ENCODE measurements around the gene CTNNA2.
A peak's percentile ranks its signal among the peaks of the same experiment; 100 is the strongest.
"Not testable (repeated sequence)": the region's sequence is repeated elsewhere in the genome, so short reads cannot be mapped to it uniquely, and the experiment has no call there.

Gene CTNNA2

DNA sequence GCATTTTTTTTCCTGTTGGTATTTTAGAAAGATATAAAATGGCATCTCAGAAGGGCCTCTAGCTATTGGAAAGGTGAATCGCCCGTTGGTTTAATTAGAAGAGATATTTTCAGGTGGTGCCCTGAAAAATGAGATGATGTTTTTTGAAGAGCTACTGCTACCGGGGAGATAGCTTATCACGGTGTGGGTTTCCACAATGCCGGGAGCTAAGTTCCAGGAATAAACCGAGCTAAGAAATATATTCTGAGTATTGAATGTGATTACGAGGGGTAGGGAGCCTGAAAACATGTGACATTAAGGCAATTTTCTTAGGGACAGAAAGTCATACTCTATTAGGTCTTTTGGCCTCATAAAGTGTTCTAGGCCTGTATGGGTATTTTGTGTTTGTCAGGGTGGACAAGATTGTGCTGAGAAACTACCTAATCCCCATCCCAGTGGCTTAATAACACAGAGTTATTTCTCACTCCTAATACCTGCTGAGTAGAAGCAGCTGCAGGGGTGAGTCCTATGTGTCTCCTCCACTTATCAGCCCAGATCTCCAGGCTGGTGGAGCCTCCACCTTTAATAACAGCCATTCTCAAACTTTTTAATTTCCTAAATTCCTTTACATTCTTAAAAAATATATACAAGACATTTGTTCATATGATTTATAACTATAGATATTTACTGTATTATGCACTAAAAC is 641.5 kb downstream of the CTNNA2 start:
- no peak for DNase-seq

DNA sequence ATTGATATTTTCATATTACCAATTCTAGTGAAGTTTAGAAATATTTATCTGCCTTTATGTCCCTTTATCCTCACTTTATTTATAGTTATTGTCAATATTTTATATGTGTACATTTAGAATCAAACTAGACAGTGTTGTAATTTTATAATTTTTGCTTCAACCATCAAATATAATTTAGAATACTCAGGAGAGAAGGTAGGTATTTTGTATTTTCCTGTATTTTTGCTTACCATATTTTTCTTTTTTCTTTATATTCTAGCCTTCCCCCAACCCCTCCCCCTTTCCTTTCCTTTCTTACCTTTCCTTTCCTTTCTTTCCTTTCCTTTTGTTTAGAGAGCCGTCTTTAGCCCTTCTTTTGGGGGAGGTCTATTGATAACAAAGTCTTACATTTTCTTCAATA is 651.5 kb downstream of the CTNNA2 start:
- no peak for DNase-seq

DNA sequence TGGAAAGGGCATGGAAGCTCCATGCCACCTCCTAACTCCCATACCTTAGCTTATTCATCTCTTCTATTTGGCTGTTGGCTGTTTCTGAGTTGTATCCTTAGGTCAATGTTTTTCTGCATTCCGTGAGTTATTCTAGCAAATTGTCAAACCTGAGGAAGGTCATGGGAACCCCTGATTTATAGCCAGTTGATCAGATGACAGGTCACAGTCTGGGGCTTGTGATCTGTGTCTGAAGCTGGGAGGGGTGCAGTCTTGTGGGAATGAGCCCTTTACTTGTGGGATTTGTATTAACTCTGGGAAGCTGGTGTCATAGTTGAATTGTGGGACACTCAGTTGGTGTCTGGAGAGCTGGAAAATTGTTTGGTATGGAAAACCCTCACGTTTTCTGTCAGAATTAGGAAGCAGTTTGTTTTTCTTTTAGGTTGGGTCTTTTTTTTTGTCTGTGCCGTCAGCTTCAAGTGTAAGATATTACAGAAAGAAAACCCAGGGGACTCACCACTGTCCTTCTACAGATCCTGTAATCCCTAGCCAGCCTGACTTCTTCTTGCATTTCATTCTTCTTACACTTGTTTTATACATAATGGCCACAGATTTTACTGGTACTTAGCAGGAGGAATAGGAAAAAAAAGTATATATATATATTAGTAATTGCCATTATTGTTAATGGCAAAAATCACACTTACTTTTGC is 653.8 kb downstream of the CTNNA2 start:
- DNase-seq, result no peak

DNA sequence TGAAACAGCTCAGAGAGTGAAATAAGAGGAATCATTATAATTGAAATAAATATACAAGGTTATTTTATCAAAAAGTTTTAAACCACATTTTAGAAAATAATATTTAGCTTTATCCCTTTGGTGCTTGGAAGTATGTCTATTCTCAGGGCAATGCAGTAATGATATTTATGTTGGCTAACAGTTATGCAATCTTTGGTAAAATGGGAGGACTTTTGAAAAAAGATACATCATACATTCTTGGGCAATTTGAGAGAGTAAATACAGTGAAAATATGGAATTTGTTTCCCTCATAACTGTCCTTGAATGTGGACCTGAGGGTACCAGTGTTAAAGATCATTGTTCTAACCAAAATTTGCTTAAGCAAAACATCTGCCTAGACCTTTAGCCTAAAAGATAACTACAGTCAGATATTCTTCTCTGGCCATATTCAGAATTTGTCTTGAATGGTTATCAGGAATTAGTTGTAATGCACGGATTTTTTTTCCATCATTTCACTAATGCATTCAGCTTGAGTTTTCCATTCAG is 654.5 kb downstream of the CTNNA2 start:
- DNase-seq, result no peak

DNA sequence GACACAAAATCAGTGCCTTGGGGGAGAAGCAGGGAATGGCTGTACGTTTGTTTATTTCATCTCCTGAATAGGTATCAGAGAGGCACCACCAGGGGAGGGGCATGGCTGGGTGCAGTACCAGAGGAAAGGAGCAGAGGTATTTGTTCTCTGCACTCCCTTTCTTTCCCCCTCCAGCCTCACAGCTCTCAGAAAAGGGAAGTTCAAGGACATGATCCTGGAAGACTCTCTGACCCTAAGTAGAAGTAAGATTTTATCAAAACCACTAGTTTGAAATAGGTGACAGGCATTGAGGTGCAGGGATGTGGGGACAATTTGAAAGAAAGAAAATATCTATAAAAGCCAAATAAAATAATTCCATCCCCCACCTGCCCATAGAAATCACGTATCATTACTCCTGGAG is 655.2 kb downstream of the CTNNA2 start:
- no peak for DNase-seq

DNA sequence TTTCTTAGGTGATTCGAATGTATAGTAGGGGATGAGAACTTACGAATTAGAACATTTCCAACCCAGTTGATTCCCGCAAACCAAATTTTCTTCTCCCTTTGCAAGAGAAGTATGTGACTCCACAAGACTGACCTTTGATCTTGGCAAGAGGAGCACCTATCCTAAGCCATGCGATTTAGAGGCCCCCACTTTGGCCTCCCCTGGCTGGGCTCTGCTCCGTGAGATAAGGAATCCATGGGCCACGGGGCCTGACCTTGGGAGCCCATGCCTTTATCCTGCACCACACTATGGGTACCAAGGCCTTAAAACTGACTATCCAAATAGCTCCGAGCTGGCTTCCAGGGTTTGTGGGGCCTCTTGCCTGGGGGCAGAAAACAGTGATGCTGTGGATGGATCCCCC is 656.0 kb downstream of the CTNNA2 start:
- no peak for DNase-seq

DNA sequence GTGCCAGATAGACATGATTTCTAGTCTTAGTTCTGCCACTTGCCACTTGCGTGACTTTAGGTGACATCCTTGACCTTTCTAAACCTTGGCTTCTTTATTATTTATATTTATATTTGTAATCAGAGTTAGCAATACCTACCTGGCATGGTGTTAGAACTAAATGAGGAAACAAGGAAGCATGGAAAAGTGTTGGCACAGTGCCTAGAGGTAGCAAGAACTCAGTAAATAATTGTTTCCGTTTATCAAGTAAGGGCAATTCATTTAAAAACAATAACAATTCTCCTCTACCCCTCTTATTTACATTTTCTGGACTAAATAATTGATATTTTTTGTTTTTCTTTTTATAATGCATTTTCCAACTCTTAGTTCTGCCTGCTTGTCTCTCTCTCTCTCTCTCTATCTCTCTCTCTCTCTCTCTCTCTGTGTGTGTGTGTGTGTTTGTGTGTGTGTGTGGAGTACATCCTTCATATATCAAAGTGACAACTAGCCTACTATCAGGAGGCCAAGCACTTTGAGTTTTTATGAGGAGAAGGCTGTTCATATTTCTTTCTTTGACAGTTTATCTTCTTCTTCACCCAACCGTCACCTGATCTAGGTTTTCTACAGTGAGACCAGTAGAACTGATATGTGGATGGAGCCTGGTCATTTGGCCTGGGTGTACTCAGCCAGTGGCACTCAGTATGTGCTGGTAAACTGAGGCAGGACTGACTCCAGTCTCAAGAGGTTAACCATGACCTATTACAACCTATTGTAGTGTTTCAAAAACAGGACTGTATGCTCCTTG is 657.2 kb downstream of the CTNNA2 start:
- DNase-seq, result no peak

DNA sequence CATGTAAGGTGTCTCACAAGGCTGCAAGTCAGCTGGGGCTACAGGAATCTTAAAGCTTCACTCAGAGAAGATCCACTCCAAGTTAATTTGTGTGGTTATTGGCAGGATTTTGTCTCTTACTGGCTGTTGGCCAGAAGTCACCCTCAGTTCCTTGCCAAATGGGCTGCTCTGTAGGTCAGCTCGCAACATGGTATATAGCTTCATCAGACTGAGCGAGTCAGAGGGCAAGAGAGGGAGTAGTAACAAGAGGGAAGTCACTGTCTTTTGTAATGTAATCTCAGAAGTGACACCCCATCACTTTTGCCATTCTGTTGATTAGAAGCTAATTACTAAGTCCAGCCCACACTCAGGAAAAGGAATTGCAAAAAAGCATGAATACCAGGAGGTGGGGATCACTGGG is 672.2 kb downstream of the CTNNA2 start:
- no peak for DNase-seq

DNA sequence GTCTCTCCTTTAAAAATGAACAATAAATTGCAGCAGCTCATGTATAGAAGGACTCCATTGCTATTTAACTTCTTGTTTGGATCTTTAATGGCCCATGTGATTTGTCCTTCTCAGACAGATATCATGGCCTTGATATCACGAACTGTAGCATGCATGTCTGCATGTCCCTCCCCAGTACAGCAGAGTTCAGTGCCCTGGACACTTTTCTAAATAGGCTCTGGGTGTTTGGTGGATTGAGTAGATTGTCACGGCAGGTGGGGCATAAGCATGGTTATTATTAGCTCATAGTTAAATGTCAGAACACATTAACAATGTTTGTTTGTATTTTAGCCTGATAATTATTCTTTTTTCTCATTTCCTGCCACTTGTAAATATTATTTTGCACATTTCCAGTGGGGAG is 673.4 kb downstream of the CTNNA2 start:
- no peak for DNase-seq

DNA sequence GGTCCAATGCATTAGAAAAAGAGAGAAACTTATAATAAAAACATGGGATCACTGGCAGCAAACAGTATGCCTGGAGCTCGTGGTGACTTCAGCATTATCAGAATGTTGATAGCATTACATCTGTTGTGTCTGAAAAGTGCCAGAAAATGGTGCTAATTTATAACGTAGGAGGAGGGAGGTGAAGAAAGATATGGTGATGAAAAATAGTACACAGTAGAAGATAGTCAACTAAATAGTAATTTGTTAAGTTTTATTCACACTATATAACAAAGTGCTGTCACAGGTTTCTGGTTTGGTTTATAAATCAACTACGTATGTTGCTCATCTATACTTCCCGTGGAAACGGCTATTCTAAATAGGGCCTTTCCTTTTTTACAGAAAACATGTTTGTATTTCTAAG is 674.3 kb downstream of the CTNNA2 start:
- no peak for DNase-seq

DNA sequence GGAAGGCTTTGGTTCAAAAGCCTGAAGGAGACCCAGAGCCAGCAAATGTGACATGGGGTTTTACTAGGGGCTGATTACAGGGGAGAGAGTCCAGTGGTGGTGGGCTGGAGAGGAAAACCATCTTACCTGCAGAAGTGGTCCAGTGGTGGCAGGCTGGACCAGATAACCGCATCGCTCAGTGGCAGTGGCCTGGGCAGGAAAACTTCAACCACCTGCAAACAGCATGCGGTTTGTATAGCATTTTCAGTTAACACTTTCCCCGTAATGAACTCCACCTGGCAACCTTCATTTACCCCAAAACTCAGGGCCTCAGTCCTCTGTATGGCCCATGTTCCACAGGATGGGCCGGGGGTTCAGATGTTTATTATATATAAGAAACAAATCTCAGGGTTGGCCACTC is 677.3 kb downstream of the CTNNA2 start:
- DNase-seq, result no peak

DNA sequence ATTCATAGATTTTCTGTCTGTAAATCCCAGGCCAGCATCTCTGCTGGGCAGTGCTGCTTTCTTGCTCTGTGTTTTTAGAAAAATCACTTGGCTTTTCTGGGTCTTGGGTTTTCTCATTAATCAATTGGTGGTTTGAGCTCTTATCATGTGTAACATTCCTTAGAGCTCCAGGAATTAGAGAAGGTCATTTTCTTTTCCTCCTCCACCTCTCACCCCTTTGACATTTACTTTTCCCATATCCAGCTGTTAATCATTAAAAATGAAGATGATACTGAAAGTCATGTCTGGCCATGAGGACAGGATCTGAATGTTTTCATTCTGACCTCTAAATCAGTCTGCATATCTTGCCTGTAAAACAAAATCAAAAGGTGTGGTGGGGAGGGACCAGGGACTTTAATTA is 680.7 kb downstream of the CTNNA2 start:
- no peak for DNase-seq

DNA sequence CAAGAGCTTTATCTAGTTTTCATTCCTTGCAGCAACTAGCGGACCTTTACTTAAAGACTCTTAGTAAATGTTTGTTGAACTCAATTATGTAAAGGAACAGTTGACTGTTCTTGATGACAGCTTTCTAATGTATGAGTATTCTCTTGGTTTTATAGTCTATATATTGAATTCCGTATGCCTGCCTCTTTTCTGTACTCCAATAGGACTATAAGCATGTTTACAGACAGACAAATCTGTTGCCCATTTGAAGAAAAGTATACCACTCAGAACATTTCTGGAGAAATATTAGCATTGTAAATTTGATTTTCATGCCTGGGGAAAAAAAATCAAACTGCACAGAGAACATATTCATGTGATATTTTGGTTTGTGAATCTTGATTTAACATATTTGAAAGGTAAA is 682.2 kb downstream of the CTNNA2 start:
- no peak for DNase-seq

DNA sequence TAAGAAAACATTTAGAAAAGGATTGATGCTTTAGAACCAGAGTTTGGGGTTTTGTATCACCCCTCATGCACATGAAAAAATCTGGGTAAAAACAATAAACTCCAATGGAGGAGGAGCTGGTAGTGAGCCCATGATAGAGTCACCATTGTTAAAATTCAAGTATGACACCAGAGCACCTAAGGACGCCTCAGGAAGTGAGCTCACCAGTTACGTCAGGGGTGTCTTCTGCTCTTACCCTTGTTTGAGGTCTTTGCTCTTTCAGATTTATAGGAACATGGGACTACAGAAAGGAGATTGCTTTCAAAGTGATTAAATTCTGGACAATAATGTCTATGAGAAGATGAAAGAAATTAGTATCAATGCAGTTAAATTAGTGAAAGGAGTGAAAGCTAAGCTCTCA is 685.2 kb downstream of the CTNNA2 start:
- DNase-seq, result no peak

DNA sequence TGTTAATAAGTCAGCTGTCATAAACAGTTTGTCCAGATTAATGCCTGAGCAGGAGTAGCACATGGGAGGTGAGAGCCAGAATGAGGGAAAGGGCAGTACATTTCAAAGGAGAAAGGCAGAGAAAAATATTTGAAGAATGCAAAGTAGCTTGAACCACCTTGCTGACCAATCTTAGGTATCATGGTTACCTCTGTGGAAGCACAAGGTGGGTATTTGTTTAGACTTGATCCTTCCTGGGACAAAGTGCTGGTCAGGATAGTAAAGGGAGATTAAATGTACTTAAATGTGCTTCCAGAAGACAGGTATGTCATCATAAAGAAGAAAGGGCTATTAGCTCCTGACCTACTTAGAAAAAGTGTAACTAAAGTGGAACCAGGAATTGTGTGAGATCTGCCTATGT is 686.7 kb downstream of the CTNNA2 start:
- DNase-seq, result no peak

DNA sequence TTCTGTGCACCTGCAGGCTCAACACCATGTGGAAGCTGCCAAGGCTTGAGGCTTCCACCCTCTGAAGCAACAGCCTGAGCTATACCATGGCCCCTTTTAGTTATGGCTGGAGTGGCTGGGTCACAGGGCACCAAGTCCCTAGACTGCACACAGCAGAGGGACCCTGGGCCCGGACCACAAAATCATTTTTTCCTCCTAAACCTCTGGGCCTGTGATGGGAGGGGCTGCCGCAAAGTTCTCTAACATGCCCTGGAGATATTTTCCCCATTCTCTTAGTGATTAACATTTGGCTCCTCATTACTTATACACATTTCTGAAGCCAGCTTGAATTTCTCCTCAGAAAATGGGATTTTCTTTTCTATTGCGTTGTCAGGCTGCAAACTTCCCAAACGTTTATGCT is 691.1 kb downstream of the CTNNA2 start:
- DNase-seq, result not testable (repeated sequence)

DNA sequence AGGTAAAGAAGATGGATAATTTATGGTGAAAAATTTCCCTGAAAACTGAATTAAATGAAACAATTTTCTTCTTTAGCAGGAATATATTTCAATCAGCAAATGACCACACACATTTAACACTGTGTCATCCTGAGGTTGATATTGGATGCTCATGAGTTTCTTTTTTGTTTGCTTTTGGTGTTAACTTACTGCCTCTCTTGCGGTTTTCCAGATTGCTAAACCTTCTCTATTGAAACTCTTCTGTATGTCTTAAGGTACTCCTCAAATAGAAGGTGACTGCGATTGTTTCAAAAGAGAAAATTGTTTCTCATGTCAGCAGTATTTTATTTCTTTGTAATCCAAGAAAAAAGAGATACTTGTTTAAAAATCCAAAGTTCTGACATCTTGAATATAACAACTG is 692.6 kb downstream of the CTNNA2 start:
- DNase-seq, result no peak

DNA sequence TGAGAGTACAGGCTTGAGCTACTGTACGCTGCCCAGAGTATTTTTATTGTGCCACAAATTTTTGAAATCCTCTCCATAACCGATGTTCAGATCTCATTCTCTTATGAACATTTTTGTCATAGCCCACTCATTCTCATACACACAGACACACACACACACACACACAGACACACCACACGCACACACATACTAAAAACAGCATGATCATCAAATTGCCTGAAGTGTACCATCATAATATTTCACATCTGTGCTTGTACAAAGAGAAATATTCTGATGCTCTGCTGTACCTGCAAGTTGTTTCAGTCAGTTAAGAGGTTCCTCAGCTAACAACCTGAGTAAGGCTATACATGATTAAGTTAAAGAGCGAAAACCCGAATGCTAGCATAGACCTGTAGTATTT is 696.6 kb downstream of the CTNNA2 start:
- DNase-seq, result no peak

DNA sequence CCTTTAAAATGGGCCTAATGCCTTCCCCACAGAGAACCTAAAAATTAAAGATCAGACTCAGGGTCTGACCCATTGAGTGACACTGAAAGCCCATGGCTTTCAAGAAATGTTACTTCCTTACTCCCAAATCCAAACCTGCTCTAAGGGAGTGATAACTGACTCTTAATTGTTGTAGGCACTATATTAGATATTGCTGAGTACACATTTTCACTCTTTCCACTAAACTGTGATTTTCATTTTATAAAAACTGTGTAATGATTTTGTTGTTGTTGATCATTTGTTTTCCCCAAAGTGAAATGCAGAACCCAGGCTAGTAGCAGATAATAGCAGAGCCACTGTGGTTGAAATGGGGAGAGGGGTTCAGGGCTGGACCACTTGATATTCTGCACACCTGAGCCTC is 704.6 kb downstream of the CTNNA2 start:
- DNase-seq, result no peak

DNA sequence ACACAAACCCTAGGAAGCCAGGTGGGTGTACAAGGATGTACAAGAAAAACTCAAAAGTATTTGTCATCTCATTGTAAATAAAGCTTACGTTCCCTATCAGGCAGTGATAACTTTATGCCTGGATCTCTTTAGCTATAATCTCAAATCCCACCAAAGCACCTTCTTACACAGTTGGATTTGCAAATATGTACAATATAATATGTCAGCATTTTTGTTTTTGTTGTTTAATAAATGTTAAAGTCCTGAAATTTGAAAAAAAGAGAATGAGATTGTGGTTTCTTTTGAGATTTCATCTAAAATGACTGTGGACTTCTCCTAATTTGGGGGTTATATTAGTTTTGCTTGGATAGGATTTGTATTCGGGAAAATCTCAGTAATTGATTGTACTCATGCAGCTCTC is 709.8 kb downstream of the CTNNA2 start:
- no peak for DNase-seq

DNA sequence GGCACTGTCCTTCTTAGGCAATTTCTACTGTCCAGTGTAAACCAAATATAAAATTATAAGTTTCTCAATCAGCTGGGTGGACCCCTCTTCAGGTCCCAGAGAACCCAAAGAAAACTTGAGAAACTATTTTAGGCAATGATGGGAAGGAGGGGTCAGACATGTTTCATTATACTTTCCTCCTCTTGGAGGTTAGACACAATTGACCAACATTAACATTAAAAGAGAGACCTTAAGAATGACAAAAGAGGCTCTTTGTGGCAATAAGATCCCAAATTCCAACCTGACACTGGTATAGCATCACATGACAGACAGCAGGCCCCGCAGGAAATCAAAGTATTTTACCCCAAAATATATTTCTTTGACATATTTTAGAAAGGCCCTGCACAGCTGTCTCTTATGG is 718.6 kb downstream of the CTNNA2 start:
- no peak for DNase-seq

DNA sequence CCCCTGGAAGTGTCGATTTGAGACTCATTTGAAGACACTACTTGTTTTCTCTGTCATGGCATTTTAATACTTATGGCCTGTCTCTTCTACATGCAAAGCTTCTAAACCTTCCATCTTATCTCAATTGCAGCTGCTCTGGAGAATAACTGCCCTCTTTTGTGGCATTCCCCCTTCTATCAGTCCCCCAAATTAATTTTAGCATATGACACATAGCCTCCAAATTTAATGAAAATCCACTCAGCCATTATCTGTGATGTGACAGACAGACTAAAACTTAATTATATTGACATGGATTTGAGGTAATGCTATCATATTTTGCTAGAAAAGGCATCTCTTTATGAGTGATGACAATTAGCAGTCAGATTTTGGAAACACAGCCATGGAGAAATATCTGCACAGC is 720.5 kb downstream of the CTNNA2 start:
- no peak for DNase-seq

DNA sequence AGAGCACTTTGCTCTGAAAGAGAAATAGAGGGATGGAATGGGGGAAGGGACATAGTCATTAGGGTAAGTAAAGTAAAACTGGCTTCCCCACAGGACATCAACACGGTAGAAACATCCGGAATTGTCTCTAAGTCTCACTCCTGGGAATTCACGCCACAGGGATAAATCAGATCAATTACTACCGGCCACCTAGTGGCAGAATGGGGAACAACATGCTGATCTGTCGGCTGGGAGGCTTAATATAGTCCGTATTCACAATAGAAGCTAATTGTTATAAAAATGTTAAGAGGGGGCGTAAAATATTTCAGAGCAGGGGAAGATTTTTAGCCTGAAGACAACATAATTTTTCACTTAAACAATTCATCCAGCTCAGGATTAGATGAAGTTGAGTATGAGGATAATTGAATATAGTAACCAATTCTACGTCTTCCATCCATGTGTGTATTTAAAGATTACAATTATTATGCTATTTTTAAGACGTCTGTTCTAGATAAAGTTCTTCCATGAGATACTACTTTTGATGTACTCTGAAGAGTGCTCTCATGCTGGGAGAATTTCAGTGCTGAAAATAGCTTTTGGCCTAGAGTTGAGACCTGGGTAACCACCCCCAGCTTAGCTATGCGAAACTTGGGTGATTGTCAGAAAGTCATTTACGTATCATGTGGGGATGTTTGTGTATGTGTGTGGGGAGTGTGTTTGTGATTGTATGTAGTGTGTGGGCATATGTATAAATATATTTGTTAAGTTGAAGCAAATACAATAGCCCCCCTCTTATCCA is 726.0 kb downstream of the CTNNA2 start:
- DNase-seq, result peak in 1 of 2 experiments; percentile 11

All from NCI-H446 (cell line).